ENCODE data around the gene PFKM.

DNA sequence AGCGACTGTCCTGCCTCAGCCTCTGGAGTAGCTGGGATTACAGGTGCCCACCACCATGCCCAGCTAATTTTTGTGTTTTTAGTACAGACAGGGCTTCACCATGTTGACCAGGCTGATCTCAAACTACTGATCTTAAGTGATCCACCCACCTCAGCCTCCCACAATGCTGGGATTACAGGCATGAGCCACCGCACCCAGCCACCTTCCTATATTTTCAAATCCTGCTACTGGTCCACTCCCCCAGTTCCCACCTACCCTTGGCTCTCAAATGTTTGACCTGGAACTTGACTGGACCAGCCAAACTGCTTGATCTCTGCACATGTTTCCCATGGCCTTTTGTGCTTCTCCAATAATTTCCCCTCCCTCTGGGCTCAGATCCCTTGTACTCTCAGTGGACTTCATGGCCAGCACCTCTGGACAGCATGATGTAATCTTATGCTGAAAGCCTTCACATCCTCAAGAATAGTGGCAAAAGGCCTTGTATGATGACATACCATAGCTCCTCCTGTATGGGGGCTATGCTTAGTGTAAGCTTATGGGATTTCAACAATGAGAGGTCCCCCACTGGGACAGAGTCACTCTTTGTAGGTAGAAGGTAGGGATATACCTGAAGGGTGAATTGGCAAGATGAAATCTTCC is 61.8 kb downstream of the PFKM start:
- TF ChIP-seq POLR2A (IDR thresholded peaks at IDR 0.05; ENCODE audit: low read depth, low read length): no peak
- no peak for TF ChIP-seq POLR2AphosphoS5 (IDR thresholded peaks at IDR 0.05; ENCODE audit: low read depth, low read length)
- TF ChIP-seq TAF1 (IDR thresholded peaks at IDR 0.05; ENCODE audit: low read depth, low read length): no peak
- no peak for TF ChIP-seq SPI1 (IDR thresholded peaks at IDR 0.05; ENCODE audit: low read depth, low read length)
- no peak for TF ChIP-seq PAX5 (IDR thresholded peaks at IDR 0.05; ENCODE audit: insufficient read depth, low read length, severe bottlenecking)
- TF ChIP-seq POU2F2 (IDR thresholded peaks at IDR 0.05; ENCODE audit: low read depth, low read length): no peak
